Sigmoid colon (tissue), 3 donors: ENCODE measurements around the gene THRB.

Experiments used
- POLR2A ChIP-seq, 2 donors: fragments of 450-650 bp; IDR thresholded peaks; one replicate each; pipeline ENCODE4 v1.6.1; 2016; ENCODE audit warnings: antibody characterized with exemption in 2 of 2, mild to moderate bottlenecking in 2 of 2, moderate library complexity in 2 of 2
- TF ChIP-seq, protein P1 (sequence below), 4 experiments: fragments of 450-650 bp in 3 of 4; fragments of 200-600 bp in 1 of 4; IDR thresholded peaks; one replicate each; pipeline ENCODE4 v1.5.1; 2016 to 2019; ENCODE audit warnings: antibody characterized with exemption in 4 of 4, mild to moderate bottlenecking in 3 of 4, moderate library complexity in 2 of 4

- TF ChIP-seq, protein P1, sequence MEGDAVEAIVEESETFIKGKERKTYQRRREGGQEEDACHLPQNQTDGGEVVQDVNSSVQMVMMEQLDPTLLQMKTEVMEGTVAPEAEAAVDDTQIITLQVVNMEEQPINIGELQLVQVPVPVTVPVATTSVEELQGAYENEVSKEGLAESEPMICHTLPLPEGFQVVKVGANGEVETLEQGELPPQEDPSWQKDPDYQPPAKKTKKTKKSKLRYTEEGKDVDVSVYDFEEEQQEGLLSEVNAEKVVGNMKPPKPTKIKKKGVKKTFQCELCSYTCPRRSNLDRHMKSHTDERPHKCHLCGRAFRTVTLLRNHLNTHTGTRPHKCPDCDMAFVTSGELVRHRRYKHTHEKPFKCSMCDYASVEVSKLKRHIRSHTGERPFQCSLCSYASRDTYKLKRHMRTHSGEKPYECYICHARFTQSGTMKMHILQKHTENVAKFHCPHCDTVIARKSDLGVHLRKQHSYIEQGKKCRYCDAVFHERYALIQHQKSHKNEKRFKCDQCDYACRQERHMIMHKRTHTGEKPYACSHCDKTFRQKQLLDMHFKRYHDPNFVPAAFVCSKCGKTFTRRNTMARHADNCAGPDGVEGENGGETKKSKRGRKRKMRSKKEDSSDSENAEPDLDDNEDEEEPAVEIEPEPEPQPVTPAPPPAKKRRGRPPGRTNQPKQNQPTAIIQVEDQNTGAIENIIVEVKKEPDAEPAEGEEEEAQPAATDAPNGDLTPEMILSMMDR (IDR thresholded peaks at IDR 0.05), result no peak
- no peak for TF ChIP-seq POLR2A (IDR thresholded peaks at IDR 0.05)
Measured at GRCh38 chr3:24145981-24146822, 348.4 kb downstream of the THRB start.
